Upper lobe of left lung (tissue), 6 donors: ENCODE measurements around the gene DNAJC17. TPM values are rescaled to one million over a fixed set of nuclear protein-coding genes. Genes with fewer than 3 reads are reported as not detected.
A peak's percentile ranks its signal among the peaks of the same experiment; 100 is the strongest.

ENCODE experiments used
- ATAC-seq, 2 donors: fragments of 200-7000 bp; cut with Tn5 transposase; one replicate each; pipeline ENCODE4 v1.9.1; 2022; ENCODE audit warnings: mild to moderate bottlenecking in 2 of 2, moderate library complexity in 2 of 2; ENCODE audit not compliant: low FRiP score in 2 of 2
- DNase-seq, 2 donors: peaks; one replicate each; pipeline ENCODE4 v3.0.0-alpha.2; 2019 to 2020
- H3K27ac ChIP-seq, 4 donors: fragments of 200-600 bp; sonication (generic); one replicate each; pipeline ENCODE4 v1.5.1; 2016 to 2019
- H3K27me3 ChIP-seq, 4 donors: fragments of 200-600 bp; sonication (generic); one replicate each; pipeline ENCODE4 v1.5.1; 2017 to 2019
- H3K36me3 ChIP-seq, 4 donors: fragments of 200-600 bp; sonication (generic); one replicate each; pipeline ENCODE4 v1.5.1; 2016 to 2019
- H3K4me1 ChIP-seq, 4 donors: fragments of 200-600 bp; sonication (generic); one replicate each; pipeline ENCODE4 v1.5.1; 2018 to 2019
- H3K4me3 ChIP-seq, 4 donors: fragments of 200-600 bp; sonication (generic); one replicate each; pipeline ENCODE4 v1.5.1; 2017 to 2019; ENCODE audit warnings: mild to moderate bottlenecking in 2 of 4, moderate library complexity in 1 of 4
- H3K9me3 ChIP-seq, 4 donors: fragments of 200-600 bp; sonication (generic); one replicate each; pipeline ENCODE4 v1.5.1; 2018 to 2019
- CTCF ChIP-seq, 6 experiments: fragments of 450-650 bp in 4 of 6; fragments of 200-600 bp in 2 of 6; sonication (generic) in 2 of 6; IDR thresholded peaks; one replicate each; pipeline ENCODE4 v1.5.1; 2016 to 2019; ENCODE audit warnings: antibody characterized with exemption in 6 of 6
- EP300 ChIP-seq, 4 donors: sonication (generic); formaldehyde crosslinking; IDR thresholded peaks; one replicate each; pipeline ENCODE4 v1.5.1; 2017; ENCODE audit warnings: antibody characterized with exemption in 4 of 4, control low read depth in 2 of 4
- POLR2A ChIP-seq, 4 donors: fragments of 450-650 bp; IDR thresholded peaks; one replicate each; pipeline ENCODE4 v1.5.1; 2016 to 2017; ENCODE audit warnings: antibody characterized with exemption in 4 of 4, mild to moderate bottlenecking in 2 of 4
- POLR2AphosphoS5 ChIP-seq, 2 donors: sonication (generic); formaldehyde crosslinking; IDR thresholded peaks; one replicate each; pipeline ENCODE4 v1.5.1; 2017; ENCODE audit warnings: antibody characterized with exemption in 2 of 2
- WGBS, 2 donors: methylation state at CpG; one replicate each; pipeline ENCODE4 v1.1.5; 2017 to 2018; 5-methylcytosine and 5-hydroxymethylcytosine counted together
- total RNA-seq, 6 donors: library from RNA; depleted of rRNA in 4 of 6; stranded (reverse); fragments of >200 nt in 4 of 6; gene quantifications; one replicate each; pipeline versions ENCODE4 v1.1.0 to v1.2.1, GENCODE V29; 2016 to 2021
- donor health status: DM: no; HTN: no; CAD: no; lungs with moderate emphysema.
- donor health status: DM: no; HTN: yes; CAD: no; lungs with severe emphysema.

The DNAJC17 gene
- total RNA-seq, 6 donors from 2014 or later, result 15.4 to 51.3 (median 30.0) TPM

- ATAC-seq, result peak in 1 of 2 donors; percentile 54
- TF ChIP-seq POLR2A (IDR thresholded peaks at IDR 0.05) (no peak), POLR2AphosphoS5 (IDR thresholded peaks at IDR 0.05) (no peak), EP300 (IDR thresholded peaks at IDR 0.05) (no peak), CTCF (IDR thresholded peaks at IDR 0.05) (no peak)
- Histone ChIP-seq H3K4me1 (peaks cover 23 to 47% (median 30%) of the 10 kb centered on the region in 4 donors), H3K27me3 (no peaks in the 10 kb centered on the region), H3K9me3 (no peaks in the 10 kb centered on the region), H3K27ac (no peak overlapping the region), H3K4me3 (no peak overlapping the region), H3K36me3 (peaks cover 0 to 12% (median 6%) of the 10 kb centered on the region in 4 donors)
- no peak for DNase-seq
- WGBS, 2 donors, result 70 to 81% methylated on average over 9 of the region's 9 CpGs
Observed at GRCh38 chr15:40793216-40793989, 13.9 kb downstream of the DNAJC17 start.

DNA sequence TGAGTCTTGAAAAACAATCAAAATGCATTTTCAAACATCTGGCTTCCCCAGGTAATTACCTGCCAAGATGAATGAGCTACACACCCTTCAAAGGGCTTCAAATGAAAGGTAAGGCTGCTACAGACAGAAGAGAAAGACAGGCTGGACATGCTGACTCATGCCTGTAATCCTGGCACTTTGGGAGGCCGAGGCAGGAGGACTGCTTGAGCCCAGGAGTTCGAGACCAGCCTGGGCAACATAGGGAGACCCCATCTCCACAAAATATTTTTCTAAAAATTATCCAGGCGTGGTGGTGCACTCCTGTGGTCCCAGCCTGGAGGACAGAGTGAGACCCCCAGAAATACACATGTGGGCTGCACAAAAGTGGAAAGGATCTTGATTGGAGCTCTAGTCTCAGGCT, 14.9 kb downstream of the DNAJC17 start:
- no peak overlapping the region for H3K27ac ChIP-seq
- no peak for ATAC-seq

DNA sequence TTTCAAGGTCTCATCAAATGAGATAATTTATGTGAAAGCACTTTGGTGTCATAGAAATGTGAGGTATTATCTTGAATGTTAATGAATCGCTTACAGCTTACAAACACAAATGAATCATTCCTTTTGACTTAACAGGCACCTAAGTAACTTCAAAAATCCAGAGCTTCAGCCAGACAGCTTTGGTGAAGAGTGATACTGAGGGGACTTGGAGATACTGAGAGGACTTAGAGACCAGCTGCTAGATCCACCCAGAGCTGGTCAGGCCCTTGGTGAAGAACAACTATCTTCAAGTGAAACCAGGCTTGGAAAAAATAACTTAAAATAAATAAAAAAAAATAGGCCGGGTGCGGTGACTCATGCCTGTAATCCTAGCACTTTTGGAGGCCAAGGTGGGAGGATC, 16.6 kb downstream of the DNAJC17 start:
- WGBS, 2 donors, result 83 to 94% methylated on average over 3 of the region's 3 CpGs

More for the DNA sequence above, 14.9 kb downstream of the DNAJC17 start:
- 93% methylated on average over 2 to 3 of the region's 3 CpGs for WGBS, 2 donors
- H3K27me3 ChIP-seq, result no peaks in the 10 kb centered on the region
- TF ChIP-seq POLR2AphosphoS5 (IDR thresholded peaks at IDR 0.05) (no peak), POLR2A (IDR thresholded peaks at IDR 0.05) (no peak), EP300 (IDR thresholded peaks at IDR 0.05) (no peak)
- no peak for DNase-seq
- no peak overlapping the region for H3K4me3 ChIP-seq
- H3K4me1 ChIP-seq, result peaks cover 31 to 55% (median 39%) of the 10 kb centered on the region in 4 donors
- peaks cover 0 to 12% (median 6%) of the 10 kb centered on the region in 4 donors for H3K36me3 ChIP-seq
- no peaks in the 10 kb centered on the region for H3K9me3 ChIP-seq

DNA sequence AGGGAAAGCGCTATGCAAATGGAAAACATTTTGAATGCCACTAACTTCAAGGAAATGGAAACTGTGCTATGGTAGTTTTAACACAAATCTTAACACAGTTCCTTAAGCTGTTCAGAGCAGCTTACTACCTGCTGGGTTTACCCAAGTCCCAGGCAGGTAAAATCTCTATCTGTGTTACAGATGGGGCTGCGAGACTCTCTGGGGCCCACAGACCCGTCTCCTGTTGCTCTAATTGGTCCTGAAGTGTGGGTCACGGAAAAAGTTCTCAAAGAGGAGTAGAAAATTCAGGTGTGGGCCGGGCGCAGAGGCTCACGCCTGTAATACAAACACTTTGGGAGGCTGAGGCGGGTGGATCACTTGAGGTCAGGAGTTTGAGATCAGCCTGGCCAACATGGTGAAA, 17.3 kb downstream of the DNAJC17 start:
- peaks cover 30 to 46% (median 40%) of the 10 kb centered on the region in 4 donors for H3K4me1 ChIP-seq
- peak overlapping the region in 2 of 4 donors; percentile 29 to 48 for H3K27ac ChIP-seq
- peaks cover 0 to 12% (median 6%) of the 10 kb centered on the region in 4 donors for H3K36me3 ChIP-seq
- H3K9me3 ChIP-seq, result no peaks in the 10 kb centered on the region
- no peak overlapping the region for H3K4me3 ChIP-seq
- no peak for TF ChIP-seq POLR2AphosphoS5 (IDR thresholded peaks at IDR 0.05)
- TF ChIP-seq EP300 (IDR thresholded peaks at IDR 0.05), result no peak
- ATAC-seq, result no peak
- WGBS, 2 donors, result 73 to 79% methylated on average over 8 of the region's 8 CpGs
- DNase-seq, result peak in 1 of 2 donors; percentile 33
- H3K27me3 ChIP-seq, result no peaks in the 10 kb centered on the region

More for the DNA sequence above, 16.6 kb downstream of the DNAJC17 start:
- Histone ChIP-seq H3K36me3 (peaks cover 0 to 12% (median 6%) of the 10 kb centered on the region in 4 donors), H3K27ac (peak overlapping the region in 1 of 4 donors; percentile 29), H3K27me3 (no peaks in the 10 kb centered on the region), H3K9me3 (no peaks in the 10 kb centered on the region), H3K4me3 (no peak overlapping the region), H3K4me1 (peaks cover 31 to 54% (median 43%) of the 10 kb centered on the region in 4 donors)
- no peak for DNase-seq
- no peak for ATAC-seq
- TF ChIP-seq POLR2AphosphoS5 (IDR thresholded peaks at IDR 0.05), result no peak
- no peak for TF ChIP-seq EP300 (IDR thresholded peaks at IDR 0.05)
- TF ChIP-seq CTCF (IDR thresholded peaks at IDR 0.05), result no peak
- no peak for TF ChIP-seq POLR2A (IDR thresholded peaks at IDR 0.05)

- 68 to 83% methylated on average over 5 of the region's 5 CpGs for WGBS, 2 donors
- ATAC-seq, result no peak
- H3K4me3 ChIP-seq, result no peak overlapping the region
- no peaks in the 10 kb centered on the region for H3K27me3 ChIP-seq
- TF ChIP-seq CTCF (IDR thresholded peaks at IDR 0.05) (no peak), POLR2AphosphoS5 (IDR thresholded peaks at IDR 0.05) (no peak), POLR2A (IDR thresholded peaks at IDR 0.05) (no peak), EP300 (IDR thresholded peaks at IDR 0.05) (no peak)
- peak overlapping the region; percentile 23 to 75 (median 61) for H3K27ac ChIP-seq
- H3K4me1 ChIP-seq, result peaks cover 30 to 43% (median 38%) of the 10 kb centered on the region in 4 donors
- H3K9me3 ChIP-seq, result no peaks in the 10 kb centered on the region
- peaks cover 0 to 12% (median 6%) of the 10 kb centered on the region in 4 donors for H3K36me3 ChIP-seq
- DNase-seq, result no peak
Observed at GRCh38 chr15:40789119-40789518, 18.2 kb downstream of the DNAJC17 start.
